GM19328 (cell line): ENCODE results near the gene CHD8.
"Not testable (repeated sequence)": the region's sequence is repeated elsewhere in the genome, so short reads cannot be mapped to it uniquely, and the experiment has no call there.

Source experiments
- ATAC-seq: cut with Tn5 transposase; IDR thresholded peaks from one replicate; pipeline ENCODE4 v1.9.1; 2021; ENCODE audit warnings: mild to moderate bottlenecking, moderate library complexity; ENCODE audit not compliant: unreplicated experiment

The CHD8 gene

GRCh38 chr14:21379338-21379737 lies 76.6 kb downstream of the CHD8 start:
- ATAC-seq, result no peak

DNA sequence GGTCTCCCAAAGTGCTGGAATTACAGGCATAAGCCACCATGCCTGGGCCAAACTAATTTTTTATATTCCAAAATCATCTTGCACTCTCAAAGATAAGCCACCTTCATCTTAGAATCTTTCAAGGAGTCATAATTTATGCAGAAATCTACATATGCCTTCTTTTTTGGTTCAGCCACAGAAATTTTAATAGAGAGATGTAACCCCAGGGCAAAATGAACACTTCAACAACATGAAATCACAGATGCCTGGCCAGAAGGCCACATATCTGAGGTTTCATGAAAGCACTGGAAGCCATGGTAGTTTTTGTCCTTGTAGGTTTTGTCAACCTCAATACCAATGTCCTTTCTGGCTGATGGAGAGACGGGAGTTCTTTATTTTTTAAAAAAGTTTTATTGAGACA lies 81.9 kb downstream of the CHD8 start:
- no peak for ATAC-seq

DNA sequence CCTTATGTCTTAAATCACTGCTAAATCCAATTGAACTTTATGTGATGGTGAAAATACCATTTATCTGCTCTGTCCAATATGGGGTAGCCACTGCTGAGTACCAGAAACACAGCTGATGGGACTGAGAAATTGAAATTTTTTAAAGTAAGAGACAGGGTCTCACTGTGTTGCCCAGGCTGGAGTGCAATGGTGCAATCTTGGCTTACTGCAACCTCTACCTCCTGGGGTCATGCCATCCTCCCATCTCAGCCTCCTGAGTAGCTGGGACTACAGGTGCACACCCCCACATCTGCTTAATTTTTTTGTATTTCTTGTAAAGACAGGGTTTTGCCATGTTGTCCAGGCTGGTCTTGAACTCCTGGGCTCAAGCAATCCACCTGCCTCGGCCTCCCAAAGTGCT lies 83.1 kb downstream of the CHD8 start:
- not testable (repeated sequence) for ATAC-seq

DNA sequence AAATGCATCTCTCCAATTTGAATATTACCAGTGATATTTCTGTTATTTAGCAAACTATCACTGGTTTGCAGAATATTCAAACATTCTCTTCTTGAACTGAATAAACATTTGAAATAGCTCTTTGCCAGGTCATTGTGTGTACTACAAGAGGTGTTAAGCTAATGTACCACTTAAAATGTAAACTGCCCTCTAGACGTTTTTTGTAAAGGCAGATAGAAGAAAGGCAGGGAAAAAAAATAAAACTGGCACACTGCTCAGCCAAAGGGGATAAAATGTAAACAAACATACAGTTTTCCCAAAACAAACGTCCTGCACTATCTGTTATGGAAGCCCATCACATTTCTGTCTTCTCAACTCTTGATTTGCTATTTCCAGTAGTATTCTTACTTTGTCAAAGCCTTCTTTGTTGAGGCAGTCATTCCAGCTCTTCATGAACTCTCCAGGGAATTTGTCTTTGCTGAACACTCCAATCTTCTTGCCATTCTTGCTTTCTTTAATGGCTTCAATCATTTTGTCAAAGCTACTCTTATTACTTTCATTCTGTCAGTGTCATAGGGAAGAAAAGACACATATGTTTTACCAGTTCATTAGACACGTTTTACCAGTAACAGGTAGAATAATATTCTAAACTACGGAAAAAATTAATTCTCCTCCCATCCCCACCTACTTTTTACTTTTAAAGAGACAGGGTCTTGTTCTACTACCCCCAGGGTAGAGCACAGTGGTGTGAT lies 85.8 kb downstream of the CHD8 start:
- no peak for ATAC-seq

DNA sequence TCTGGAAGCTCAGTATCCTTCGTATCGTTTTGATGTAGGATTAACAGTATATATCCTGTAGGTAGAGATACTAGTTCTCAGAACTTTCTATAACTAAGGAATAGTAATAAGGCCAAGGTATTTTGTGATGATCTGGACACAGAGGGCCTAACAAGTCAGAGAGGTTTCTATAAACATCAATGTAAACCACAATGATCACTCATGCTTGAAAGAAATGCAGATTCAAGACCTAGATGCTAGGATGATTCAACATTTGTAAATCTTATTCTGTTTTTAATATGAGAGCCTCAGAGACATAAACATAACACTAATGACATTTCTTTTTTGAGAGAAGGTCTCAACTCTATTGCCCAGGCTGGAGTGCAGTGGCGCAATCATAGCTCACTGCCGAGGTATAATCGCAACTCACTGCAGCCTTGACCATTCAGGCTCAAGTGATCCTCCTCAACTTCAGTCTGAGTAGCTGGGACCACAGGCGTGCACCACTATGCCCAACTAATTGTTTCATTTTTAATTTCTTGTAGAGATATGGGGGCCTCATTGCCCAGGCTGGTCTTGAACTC lies 88.3 kb downstream of the CHD8 start:
- no peak for ATAC-seq

GRCh38 chr14:21356511-21356910 lies 99.4 kb downstream of the CHD8 start:
- ATAC-seq, result no peak

- no peak for ATAC-seq
Measured at GRCh38 chr14:21352587-21352986, 103.3 kb downstream of the CHD8 start.

DNA sequence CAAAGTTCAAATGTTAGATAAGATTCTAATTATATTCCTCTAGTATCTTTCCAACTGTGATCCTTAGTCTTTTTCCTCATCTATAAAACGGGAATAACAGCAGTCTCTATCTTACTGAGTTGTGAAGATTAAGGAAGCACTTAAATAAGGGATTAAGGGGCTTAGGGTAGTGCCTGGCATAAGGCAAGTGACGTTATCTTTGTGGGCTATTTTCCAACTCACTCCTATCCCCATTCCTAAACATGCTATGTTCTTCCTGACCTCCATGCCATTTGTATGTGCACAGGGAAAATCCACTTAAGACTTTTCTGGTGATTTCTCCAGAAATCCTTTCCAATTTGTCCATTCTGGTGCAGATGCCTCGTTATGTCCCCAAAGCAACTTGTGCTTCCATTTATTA lies 105.4 kb downstream of the CHD8 start:
- no peak for ATAC-seq

DNA sequence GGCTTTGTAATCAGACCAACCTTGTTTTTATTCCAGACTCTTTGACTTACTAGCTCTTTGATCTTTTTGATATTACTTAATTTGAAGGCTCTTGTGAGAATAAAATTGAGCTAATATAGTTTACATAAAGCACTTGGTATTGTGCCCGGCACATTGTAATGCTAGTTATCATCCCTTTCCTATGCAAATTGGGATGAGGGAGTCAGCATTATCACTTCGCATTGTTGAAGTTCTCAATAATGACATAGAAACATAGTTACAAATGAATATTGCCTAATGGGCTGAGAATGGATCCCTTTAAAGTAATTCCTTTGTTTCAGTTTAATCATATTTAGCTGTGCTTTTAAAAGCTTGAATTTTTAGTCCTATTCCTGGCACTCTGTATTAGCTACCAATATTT lies 108.7 kb downstream of the CHD8 start:
- ATAC-seq, result no peak

GRCh38 chr14:21346532-21347135 lies 109.3 kb downstream of the CHD8 start:
- no peak for ATAC-seq

DNA sequence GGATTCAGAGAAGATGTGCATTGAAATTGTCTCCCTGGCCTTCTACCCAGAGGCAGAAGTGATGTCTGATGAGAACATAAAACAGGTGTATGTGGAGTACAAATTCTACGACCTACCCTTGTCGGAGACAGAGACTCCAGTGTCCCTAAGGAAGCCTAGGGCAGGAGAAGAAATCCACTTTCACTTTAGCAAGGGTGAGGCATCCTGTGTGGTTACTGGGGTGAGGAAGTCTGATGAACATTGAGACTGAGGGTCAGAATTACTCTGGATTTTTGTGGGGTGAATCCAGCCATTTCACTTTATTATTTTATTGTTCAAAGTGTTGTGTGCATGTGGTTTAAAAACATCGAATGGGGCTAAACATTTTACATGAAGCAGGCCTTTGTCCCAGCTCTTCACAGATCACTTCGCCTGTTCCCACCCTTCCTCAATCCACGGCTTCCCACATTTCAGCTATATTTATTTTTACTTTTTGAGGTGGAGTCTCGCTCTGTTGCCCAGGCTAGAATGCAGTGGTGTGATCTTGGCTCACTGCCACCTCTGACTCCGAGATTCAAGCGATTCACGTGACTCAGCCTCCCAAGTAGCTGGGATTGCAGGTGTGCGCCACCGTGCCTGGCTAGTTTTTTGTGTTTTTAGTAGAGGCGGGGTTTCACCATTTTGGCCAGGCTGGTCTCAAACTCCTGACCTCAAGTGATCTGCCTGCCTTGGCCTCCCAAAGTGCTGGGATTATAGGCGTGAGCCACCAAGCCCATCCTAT lies 112.7 kb downstream of the CHD8 start:
- no peak for ATAC-seq
